Progenitor cell of endocrine pancreas (in vitro differentiated cells): ENCODE measurements around the gene RUNX2. TPM values are rescaled to one million over a fixed set of nuclear protein-coding genes. Genes with fewer than 3 reads are reported as not detected.

Source experiments
- DNase-seq: peaks from one replicate; pipeline ENCODE4 v3.0.0; 2021; ENCODE audit warnings: low spot score; ENCODE audit not compliant: unreplicated experiment
- H3K27ac Mint-ChIP-seq: 2 replicates; pipeline ENCODE4 v1.8.0; 2021; ENCODE audit warnings: mild to moderate bottlenecking, moderate library complexity, mixed read lengths
- H3K27me3 Mint-ChIP-seq: 2 replicates; pipeline ENCODE4 v1.8.0; 2021; ENCODE audit warnings: mixed read lengths
- H3K36me3 Mint-ChIP-seq: 2 replicates; pipeline ENCODE4 v1.8.0; 2022; ENCODE audit warnings: mixed read lengths; ENCODE audit not compliant: insufficient read depth
- H3K4me1 Mint-ChIP-seq: 2 replicates; pipeline ENCODE4 v1.8.0; 2021; ENCODE audit warnings: low read depth, mixed read lengths
- H3K4me3 Mint-ChIP-seq: 2 replicates; pipeline ENCODE4 v1.8.0; 2021; ENCODE audit warnings: low read depth, mild to moderate bottlenecking, moderate library complexity, mixed read lengths
- H3K9me3 Mint-ChIP-seq: 2 replicates; pipeline ENCODE4 v1.8.0; 2021; ENCODE audit warnings: low read depth, mixed read lengths
- total RNA-seq: library from RNA; stranded (reverse); gene quantifications from 2 replicates; pipeline ENCODE4 v1.2.1, GENCODE V29; 2021
- TF ChIP-seq, protein P1 (sequence below): fragments of 200-600 bp; sonication (generic); IDR thresholded peaks from one replicate; pipeline ENCODE4 v1.5.0; 2021; ENCODE audit warnings: antibody characterized with exemption, mild to moderate bottlenecking; ENCODE audit not compliant: unreplicated experiment

Gene RUNX2
- total RNA-seq, 1 donor from 2014 or later: 0.46 TPM

DNA sequence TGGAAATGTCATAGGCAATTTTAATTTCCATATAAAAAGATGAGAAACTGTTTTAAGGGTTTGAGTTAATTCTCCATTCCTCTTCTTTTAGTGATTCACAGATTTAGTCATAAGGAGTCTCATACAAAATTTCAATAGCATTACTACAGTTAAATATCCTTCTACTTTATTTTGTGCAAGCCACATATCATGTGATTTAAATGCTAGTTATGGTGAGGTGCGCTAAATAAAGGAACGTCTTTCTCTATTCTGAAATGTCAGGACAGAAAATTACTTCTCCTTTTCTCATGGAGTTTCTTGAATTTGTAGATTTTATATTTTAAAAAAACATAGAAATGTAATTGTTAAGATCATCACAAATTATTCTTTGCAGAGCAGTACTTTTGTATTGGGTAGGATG is 99.6 kb downstream of the RUNX2 start:
- Mint-ChIP-seq H3K4me1 (peaks cover 2% of the 10 kb centered on the region), H3K4me3 (no peak overlapping the region), H3K36me3 (no peaks in the 10 kb centered on the region), H3K9me3 (no peaks in the 10 kb centered on the region), H3K27ac (no peak overlapping the region), H3K27me3 (peaks cover 65% of the 10 kb centered on the region)
- TF ChIP-seq, protein P1, sequence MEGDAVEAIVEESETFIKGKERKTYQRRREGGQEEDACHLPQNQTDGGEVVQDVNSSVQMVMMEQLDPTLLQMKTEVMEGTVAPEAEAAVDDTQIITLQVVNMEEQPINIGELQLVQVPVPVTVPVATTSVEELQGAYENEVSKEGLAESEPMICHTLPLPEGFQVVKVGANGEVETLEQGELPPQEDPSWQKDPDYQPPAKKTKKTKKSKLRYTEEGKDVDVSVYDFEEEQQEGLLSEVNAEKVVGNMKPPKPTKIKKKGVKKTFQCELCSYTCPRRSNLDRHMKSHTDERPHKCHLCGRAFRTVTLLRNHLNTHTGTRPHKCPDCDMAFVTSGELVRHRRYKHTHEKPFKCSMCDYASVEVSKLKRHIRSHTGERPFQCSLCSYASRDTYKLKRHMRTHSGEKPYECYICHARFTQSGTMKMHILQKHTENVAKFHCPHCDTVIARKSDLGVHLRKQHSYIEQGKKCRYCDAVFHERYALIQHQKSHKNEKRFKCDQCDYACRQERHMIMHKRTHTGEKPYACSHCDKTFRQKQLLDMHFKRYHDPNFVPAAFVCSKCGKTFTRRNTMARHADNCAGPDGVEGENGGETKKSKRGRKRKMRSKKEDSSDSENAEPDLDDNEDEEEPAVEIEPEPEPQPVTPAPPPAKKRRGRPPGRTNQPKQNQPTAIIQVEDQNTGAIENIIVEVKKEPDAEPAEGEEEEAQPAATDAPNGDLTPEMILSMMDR: no peak
- DNase-seq: no peak

DNA sequence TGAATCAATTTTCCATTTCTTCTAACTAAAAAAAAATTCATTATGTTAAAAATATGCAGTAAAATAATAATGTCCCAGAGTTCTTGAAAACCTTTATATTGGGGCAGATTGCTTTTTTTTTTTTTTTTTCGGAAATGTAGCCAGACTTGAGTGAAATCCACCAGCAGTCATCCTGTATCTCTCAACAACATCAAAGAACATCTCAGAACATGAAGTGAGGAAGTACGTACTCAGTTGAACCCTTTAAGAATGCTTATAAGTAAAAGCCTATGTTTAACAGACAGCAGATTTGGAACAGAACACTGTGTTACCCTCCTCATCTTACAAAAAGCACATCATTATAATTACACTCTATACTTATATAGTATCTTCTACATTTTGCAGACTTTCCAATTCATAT is 100.6 kb downstream of the RUNX2 start:
- H3K4me3 Mint-ChIP-seq: no peak overlapping the region
- no peak for DNase-seq
- TF ChIP-seq, protein P1: no peak
- H3K36me3 Mint-ChIP-seq: no peaks in the 10 kb centered on the region
- H3K4me1 Mint-ChIP-seq: no peaks in the 10 kb centered on the region
- no peak overlapping the region for H3K27ac Mint-ChIP-seq
- no peaks in the 10 kb centered on the region for H3K9me3 Mint-ChIP-seq
- H3K27me3 Mint-ChIP-seq: peaks cover 60% of the 10 kb centered on the region

DNA sequence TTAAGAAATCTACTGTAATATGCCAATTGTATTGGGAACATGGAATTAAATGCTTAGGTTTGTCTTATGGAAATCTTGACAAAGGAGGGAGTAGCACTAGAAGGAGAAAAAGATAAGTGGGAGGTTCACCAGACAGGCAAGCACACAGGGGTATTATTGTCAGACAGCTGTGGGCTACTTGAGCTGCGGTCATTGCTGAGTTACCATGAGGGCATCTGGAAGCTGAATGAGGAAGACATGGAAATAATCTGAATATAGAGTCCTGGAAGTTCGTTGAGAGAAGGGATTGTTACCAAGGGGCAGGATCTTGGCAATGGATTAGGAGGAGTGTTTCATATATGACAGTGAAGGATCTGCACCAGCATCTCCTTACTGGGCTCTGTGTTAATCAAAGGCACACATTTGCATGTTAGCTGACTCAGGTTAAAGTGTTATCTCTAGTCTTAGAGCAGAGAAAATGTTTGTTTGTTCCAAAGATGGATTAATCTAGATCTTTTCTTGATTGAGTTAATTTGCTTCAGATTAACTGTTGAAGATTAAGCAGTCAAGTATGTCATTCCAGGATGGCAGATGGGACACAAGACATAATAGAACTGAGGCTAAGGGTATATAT is 102.6 kb downstream of the RUNX2 start:
- Mint-ChIP-seq H3K4me1 (no peaks in the 10 kb centered on the region), H3K27ac (no peak overlapping the region), H3K4me3 (no peak overlapping the region), H3K36me3 (no peaks in the 10 kb centered on the region), H3K9me3 (no peaks in the 10 kb centered on the region), H3K27me3 (peaks cover 44% of the 10 kb centered on the region)
- DNase-seq: no peak
- TF ChIP-seq, protein P1: no peak

DNA sequence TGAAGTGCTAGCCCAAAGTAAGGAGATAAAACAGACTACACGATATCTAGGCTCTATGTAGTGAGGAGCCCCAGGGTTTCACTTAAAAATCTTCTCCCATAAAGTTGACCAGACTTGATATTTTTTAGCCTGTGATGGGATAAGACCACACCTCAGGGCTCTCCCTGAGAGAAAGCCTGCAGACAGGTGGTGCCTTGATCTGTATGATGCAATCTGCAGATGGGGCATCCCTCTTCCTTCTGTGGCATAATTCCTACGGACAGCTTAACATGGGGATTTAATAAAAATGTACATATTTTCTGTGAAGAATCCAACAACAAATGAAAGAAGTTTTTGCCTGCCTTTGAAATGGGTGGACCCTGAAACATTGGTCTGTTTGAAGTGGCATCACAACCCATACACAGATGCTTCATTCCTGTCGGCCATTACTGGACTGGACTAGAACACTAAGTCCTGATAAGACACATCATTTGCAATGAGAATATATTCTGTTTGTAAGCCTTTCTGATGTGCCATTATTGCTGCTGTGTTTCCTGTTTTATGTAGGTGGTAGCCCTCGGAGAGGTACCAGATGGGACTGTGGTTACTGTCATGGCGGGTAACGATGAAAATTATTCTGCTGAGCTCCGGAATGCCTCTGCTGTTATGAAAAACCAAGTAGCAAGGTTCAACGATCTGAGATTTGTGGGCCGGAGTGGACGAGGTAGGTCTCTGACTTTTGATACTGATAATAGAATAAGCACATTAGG is 103.4 kb downstream of the RUNX2 start:
- TF ChIP-seq, protein P1: no peak
- no peak for DNase-seq
- Mint-ChIP-seq H3K4me3 (no peak overlapping the region), H3K4me1 (no peaks in the 10 kb centered on the region), H3K9me3 (no peaks in the 10 kb centered on the region), H3K36me3 (no peaks in the 10 kb centered on the region), H3K27me3 (peaks cover 36% of the 10 kb centered on the region), H3K27ac (no peak overlapping the region)

DNA sequence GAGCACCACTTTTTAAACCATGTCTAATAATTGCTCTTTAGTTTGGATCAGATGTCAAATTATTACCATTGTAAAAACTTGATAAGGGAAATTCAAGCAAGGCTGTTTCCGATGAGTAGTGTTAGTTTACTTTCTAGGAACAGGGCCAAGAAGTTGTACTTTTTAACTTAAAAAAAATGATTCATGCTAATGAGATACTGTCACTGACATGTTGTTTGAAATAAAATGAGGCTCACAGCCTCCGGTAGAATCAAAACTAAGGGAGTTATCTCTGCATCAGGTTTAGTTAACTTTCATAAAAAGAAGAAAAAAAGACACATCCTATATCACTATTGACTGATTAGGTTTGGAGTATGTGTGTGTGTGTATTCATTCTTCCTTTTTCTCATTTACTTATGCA is 104.8 kb downstream of the RUNX2 start:
- Mint-ChIP-seq H3K4me3 (no peak overlapping the region), H3K27ac (no peak overlapping the region), H3K9me3 (no peaks in the 10 kb centered on the region), H3K27me3 (peaks cover 33% of the 10 kb centered on the region), H3K4me1 (peaks cover 3% of the 10 kb centered on the region), H3K36me3 (no peaks in the 10 kb centered on the region)
- TF ChIP-seq, protein P1: no peak
- DNase-seq: no peak
